ENCODE measurements around the gene HOXC5.

- TF ChIP-seq CTCF (conservative IDR thresholded peaks at IDR 0.05) (no peak), EZH2 (IDR thresholded peaks at IDR 0.05; ENCODE audit: low read depth) (no peak)
Measured at GRCh38 chr12:54006559-54007220, 26.2 kb upstream of the HOXC5 start.
